Measurements from ENCODE around the gene ORC3.

ORC3 gene

DNA sequence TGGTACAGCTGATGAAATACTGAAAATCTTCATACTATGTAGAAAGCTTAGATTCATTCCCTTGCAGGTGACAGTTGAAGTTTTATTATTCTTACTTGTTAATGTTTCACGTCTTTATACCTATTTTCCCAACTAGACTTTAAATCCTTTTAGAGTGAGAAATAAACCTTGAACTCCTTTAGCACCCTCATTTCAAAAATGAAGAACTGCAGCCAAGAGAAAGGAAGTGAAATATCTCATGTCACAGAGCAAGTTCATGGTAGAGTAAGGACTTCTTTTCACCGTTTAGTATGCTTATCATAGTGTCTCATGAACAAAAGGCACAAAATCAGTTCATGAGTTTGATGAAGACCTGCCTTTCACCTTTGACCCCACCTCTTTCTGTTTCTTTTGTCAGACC lies 38.5 kb downstream of the ORC3 start:
- Histone ChIP-seq H3K4me1 (ENCODE audit: control insufficient read depth, insufficient read depth, low read length) (no peaks in the 10 kb centered on the region), H3K36me3 (ENCODE audit: control insufficient read depth in 2 of 2, insufficient read depth in 1 of 2, low read length in 2 of 2) (peaks cover 26 to 47% of the 10 kb centered on the region in 2 experiments; a peak in 2 of 3 replicates), H3K27ac (ENCODE audit: extremely low read depth, low read depth, low read length) (no peak overlapping the region), H3K9me3 (ENCODE audit: control insufficient read depth, insufficient read depth, low read depth, low read length) (no peaks in the 10 kb centered on the region), H3K4me3 (ENCODE audit: low read depth, low read length) (no peak overlapping the region)
- CTCF ChIA-PET: no interaction called here
- POLR2A ChIA-PET: no interaction called here
- TF ChIP-seq ZFHX2 (tag by site-specific recombination; conservative IDR thresholded peaks at IDR 0.05) (no peak), BCL6B (tag by site-specific recombination; IDR thresholded peaks at IDR 0.05) (no peak), ZBTB21 (tag by site-specific recombination; IDR thresholded peaks at IDR 0.05) (no peak)
- TF ChIP-seq, protein P1, sequence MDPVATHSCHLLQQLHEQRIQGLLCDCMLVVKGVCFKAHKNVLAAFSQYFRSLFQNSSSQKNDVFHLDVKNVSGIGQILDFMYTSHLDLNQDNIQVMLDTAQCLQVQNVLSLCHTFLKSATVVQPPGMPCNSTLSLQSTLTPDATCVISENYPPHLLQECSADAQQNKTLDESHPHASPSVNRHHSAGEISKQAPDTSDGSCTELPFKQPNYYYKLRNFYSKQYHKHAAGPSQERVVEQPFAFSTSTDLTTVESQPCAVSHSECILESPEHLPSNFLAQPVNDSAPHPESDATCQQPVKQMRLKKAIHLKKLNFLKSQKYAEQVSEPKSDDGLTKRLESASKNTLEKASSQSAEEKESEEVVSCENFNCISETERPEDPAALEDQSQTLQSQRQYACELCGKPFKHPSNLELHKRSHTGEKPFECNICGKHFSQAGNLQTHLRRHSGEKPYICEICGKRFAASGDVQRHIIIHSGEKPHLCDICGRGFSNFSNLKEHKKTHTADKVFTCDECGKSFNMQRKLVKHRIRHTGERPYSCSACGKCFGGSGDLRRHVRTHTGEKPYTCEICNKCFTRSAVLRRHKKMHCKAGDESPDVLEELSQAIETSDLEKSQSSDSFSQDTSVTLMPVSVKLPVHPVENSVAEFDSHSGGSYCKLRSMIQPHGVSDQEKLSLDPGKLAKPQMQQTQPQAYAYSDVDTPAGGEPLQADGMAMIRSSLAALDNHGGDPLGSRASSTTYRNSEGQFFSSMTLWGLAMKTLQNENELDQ (tag by site-specific recombination; IDR thresholded peaks at IDR 0.05; ENCODE audit: low read depth): no peak

- TF ChIP-seq ZNF561 (tag by site-specific recombination; IDR thresholded peaks at IDR 0.05; ENCODE audit: borderline replicate concordance): no peak
- TF ChIP-seq EGR2 (tag by site-specific recombination; IDR thresholded peaks at IDR 0.05; ENCODE audit: low read depth): no peak
- no peak for TF ChIP-seq IKZF3 (tag by site-specific recombination; IDR thresholded peaks at IDR 0.05)
- TF ChIP-seq OSR2 (tag by site-specific recombination; IDR thresholded peaks at IDR 0.05): no peak
- TF ChIP-seq KLF8 (tag by site-specific recombination; IDR thresholded peaks at IDR 0.05): no peak
- TF ChIP-seq KLF7 (tag by site-specific recombination; IDR thresholded peaks at IDR 0.05; ENCODE audit: borderline replicate concordance): no peak
- no peak for TF ChIP-seq PRDM4 (tag by site-specific recombination; IDR thresholded peaks at IDR 0.05)
- TF ChIP-seq ZNF214 (tag by site-specific recombination; IDR thresholded peaks at IDR 0.05; ENCODE audit: borderline replicate concordance): no peak
- no peak for TF ChIP-seq CTCF (tag by site-specific recombination; IDR thresholded peaks at IDR 0.05)
- TF ChIP-seq ZNF398 (tag by site-specific recombination; IDR thresholded peaks at IDR 0.05): no peak
- no peak for TF ChIP-seq ZNF704 (tag by site-specific recombination; IDR thresholded peaks at IDR 0.05)
- TF ChIP-seq ZNF76 (tag by site-specific recombination; IDR thresholded peaks at IDR 0.05; ENCODE audit: borderline replicate concordance, low read depth): no peak
- TF ChIP-seq ZNF626 (tag by site-specific recombination; IDR thresholded peaks at IDR 0.05): no peak
- TF ChIP-seq WT1 (tag by site-specific recombination; IDR thresholded peaks at IDR 0.05): no peak
- TF ChIP-seq, protein P2, sequence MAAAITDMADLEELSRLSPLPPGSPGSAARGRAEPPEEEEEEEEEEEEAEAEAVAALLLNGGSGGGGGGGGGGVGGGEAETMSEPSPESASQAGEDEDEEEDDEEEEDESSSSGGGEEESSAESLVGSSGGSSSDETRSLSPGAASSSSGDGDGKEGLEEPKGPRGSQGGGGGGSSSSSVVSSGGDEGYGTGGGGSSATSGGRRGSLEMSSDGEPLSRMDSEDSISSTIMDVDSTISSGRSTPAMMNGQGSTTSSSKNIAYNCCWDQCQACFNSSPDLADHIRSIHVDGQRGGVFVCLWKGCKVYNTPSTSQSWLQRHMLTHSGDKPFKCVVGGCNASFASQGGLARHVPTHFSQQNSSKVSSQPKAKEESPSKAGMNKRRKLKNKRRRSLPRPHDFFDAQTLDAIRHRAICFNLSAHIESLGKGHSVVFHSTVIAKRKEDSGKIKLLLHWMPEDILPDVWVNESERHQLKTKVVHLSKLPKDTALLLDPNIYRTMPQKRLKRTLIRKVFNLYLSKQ (tag by site-specific recombination; IDR thresholded peaks at IDR 0.05; ENCODE audit: borderline replicate concordance): no peak
- TF ChIP-seq ZNF19 (tag by site-specific recombination; IDR thresholded peaks at IDR 0.05; ENCODE audit: low read depth): no peak
- no peak for TF ChIP-seq ZNF623 (tag by site-specific recombination; IDR thresholded peaks at IDR 0.05)
- no peak for TF ChIP-seq ZNF529 (tag by site-specific recombination; IDR thresholded peaks at IDR 0.05; ENCODE audit: insufficient replicate concordance)
- ChIA-PET CTCF (no interaction called here), POLR2A (no interaction called here)
- peaks cover 22 to 43% of the 10 kb centered on the region in 2 experiments; a peak in 2 of 3 replicates for H3K36me3 ChIP-seq (ENCODE audit: control insufficient read depth in 2 of 2, insufficient read depth in 1 of 2, low read length in 2 of 2)
- no peaks in the 10 kb centered on the region for H3K9me3 ChIP-seq (ENCODE audit: control insufficient read depth, insufficient read depth, low read depth, low read length)
- no peaks in the 10 kb centered on the region for H3K4me1 ChIP-seq (ENCODE audit: control insufficient read depth, insufficient read depth, low read length)
- no peak overlapping the region for H3K4me3 ChIP-seq (ENCODE audit: low read depth, low read length)
- no peak overlapping the region for H3K27ac ChIP-seq (ENCODE audit: extremely low read depth, low read depth, low read length)
Observed at GRCh38 chr6:87628881-87629280, 38.9 kb downstream of the ORC3 start.
